ENCODE data around the gene C9orf153. TPM values are rescaled to one million over a fixed set of nuclear protein-coding genes. Genes with fewer than 3 reads are reported as not detected.

C9orf153 gene
- total and polyA plus RNA-seq, 11 donors, result 0.14 to 0.72 (median 0.42) TPM; not detected in 4

DNA sequence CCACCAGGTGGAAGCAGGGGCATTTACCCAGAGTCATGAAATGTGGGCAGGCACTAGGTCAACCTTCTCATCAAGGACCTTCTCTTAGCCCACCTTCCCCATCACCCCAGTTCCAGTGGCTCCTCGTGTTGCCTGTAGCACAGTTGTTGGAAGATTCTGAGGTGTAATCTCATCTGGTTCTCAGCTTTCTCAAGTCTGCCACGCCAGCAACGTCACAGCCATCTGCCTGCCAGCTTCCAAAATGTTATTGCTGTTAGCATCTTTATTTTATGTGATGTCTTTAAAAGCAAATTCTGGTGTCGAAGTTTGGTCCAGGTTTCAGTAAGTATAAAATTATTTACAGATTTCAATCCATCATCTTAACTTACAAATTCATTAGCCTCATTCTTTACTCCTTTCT is 10.7 kb downstream of the C9orf153 start:
- Histone ChIP-seq H3K36me3 (no peaks in the 10 kb centered on the region), H3K27me3 (no peaks in the 10 kb centered on the region), H3K9me3 (peaks cover 0 to 10% (median 0%) of the 10 kb centered on the region in 12 donors), H3K4me1 (peaks cover 0 to 7% (median 0%) of the 10 kb centered on the region in 12 donors), H3K27ac (no peak overlapping the region), H3K4me3 (no peak overlapping the region)
- ATAC-seq, result no peak
- TF ChIP-seq, protein P1, sequence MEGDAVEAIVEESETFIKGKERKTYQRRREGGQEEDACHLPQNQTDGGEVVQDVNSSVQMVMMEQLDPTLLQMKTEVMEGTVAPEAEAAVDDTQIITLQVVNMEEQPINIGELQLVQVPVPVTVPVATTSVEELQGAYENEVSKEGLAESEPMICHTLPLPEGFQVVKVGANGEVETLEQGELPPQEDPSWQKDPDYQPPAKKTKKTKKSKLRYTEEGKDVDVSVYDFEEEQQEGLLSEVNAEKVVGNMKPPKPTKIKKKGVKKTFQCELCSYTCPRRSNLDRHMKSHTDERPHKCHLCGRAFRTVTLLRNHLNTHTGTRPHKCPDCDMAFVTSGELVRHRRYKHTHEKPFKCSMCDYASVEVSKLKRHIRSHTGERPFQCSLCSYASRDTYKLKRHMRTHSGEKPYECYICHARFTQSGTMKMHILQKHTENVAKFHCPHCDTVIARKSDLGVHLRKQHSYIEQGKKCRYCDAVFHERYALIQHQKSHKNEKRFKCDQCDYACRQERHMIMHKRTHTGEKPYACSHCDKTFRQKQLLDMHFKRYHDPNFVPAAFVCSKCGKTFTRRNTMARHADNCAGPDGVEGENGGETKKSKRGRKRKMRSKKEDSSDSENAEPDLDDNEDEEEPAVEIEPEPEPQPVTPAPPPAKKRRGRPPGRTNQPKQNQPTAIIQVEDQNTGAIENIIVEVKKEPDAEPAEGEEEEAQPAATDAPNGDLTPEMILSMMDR (IDR thresholded peaks at IDR 0.05), result no peak
- TF ChIP-seq POLR2A (IDR thresholded peaks at IDR 0.05), result no peak
- intact Hi-C loops (cut with DNase I), result no loop called here
- DNase-seq, result no peak
- WGBS, 4 donors, result 91 to 94% (median 92%) methylated on average over 4 of the region's 4 CpGs

DNA sequence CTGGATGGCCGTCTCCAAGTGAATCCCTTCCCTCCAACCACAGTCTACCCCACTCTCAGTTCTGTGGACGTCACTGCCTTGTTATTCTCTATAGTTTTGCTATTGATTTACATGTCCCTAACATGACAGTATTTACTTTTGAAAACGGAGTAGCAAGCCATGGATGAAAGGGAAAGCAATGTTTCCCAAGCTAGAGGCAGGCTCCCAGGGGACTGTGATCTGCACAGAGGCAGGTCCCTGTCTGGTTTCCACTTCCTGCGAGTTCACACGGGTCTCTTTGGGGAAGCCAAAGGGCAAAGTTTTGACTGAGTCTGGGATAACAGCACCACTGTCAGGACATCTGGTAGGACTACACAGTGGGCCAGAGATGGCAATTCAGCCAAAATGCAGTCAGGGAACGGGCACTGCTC is 12.7 kb downstream of the C9orf153 start:
- 43 to 55% (median 46%) methylated on average over 6 of the region's 6 CpGs for whole genome bisulfite sequencing, 4 donors
- ATAC-seq (peak; percentile 51 to 80 (median 68)), DNase-seq (peak in 4 of 5 donors; percentile 62 to 76 (median 70))
- intact Hi-C loops (cut with DNase I), result no loop called here
- H3K4me1 ChIP-seq, result peaks cover 0 to 10% (median 0%) of the 10 kb centered on the region in 12 donors
- TF ChIP-seq, protein P1 (IDR thresholded peaks at IDR 0.05), result peak in 6 of 12 donors; percentile 15 to 47 (median 22)
- no peak for TF ChIP-seq POLR2A (IDR thresholded peaks at IDR 0.05)
- H3K27ac ChIP-seq, result peak overlapping the region in 7 of 12 donors; percentile 2 to 62 (median 42)
- H3K9me3 ChIP-seq, result no peaks in the 10 kb centered on the region
- no peaks in the 10 kb centered on the region for H3K36me3 ChIP-seq
- no peaks in the 10 kb centered on the region for H3K27me3 ChIP-seq
- peak overlapping the region in 8 of 12 donors; percentile 11 to 39 (median 25) for H3K4me3 ChIP-seq

DNA sequence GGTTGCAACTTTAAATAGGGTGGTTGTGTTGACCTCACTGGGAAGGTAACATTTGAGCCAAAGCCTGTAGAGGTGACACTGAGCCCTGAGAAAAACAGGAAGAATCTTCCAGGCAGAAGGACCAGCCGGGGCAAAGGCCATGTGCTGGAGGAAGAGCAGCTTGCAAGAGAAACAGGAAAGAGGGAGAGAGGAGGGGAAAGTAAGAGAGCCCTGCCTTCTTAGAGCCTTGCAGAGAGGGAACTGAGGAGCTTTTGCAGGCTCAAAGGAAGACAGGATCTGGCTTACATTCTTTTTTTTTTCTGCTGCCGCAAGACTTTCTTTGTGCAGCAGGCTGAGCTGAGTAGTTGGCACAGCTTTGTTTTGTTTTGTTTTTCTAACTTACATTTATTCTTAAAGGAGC is 17.4 kb downstream of the C9orf153 start:
- Histone ChIP-seq H3K36me3 (no peaks in the 10 kb centered on the region), H3K4me3 (no peak overlapping the region), H3K9me3 (no peaks in the 10 kb centered on the region), H3K27me3 (no peaks in the 10 kb centered on the region), H3K4me1 (peaks cover 0 to 15% (median 0%) of the 10 kb centered on the region in 12 donors), H3K27ac (peak overlapping the region in 2 of 12 donors; percentile 13 to 23)
- intact Hi-C loops (cut with DNase I), result loop anchor here in 1 of 10 donors (5.0 kb wide), 1 partner anchor 40 kb away; no protein-coding TSS in a partner anchor
- WGBS, 4 donors, result 34 to 54% (median 48%) methylated on average over 2 of the region's 2 CpGs
- DNase-seq, result peak in 1 of 5 donors; percentile 33
- TF ChIP-seq POLR2A (IDR thresholded peaks at IDR 0.05), result no peak
- TF ChIP-seq, protein P1 (IDR thresholded peaks at IDR 0.05), result no peak
- ATAC-seq, result no peak

DNA sequence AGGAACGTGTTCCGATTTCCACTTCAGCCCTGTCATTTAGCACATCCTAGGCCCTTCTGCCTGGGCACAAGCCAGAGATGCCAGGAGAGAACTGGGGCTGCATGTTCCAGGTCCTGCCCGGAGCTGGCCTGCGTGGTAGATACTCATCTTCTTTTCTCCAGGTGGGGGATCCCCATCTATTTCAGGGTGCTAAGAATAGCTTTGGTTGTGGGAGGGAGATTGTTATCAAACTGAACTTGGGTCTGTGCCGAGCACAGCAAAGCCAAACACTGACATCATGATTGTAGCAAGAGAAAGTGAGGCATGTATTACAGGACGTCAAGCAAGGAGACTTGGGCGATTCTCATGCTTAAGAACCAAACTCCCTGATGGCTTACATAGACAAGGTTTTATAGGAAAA is 18.2 kb downstream of the C9orf153 start:
- DNase-seq, result no peak
- Histone ChIP-seq H3K36me3 (no peaks in the 10 kb centered on the region), H3K27me3 (no peaks in the 10 kb centered on the region), H3K4me3 (no peak overlapping the region), H3K4me1 (peaks cover 0 to 15% (median 0%) of the 10 kb centered on the region in 12 donors), H3K27ac (peak overlapping the region in 2 of 12 donors; percentile 13 to 20), H3K9me3 (no peaks in the 10 kb centered on the region)
- intact Hi-C loops (cut with DNase I), result loop anchor here in 1 of 10 donors (5.0 kb wide), 1 partner anchor 39 kb away; no protein-coding TSS in a partner anchor
- no peak for ATAC-seq
- WGBS, 4 donors, result 51 to 68% (median 64%) methylated on average over 7 of the region's 7 CpGs
- no peak for TF ChIP-seq POLR2A (IDR thresholded peaks at IDR 0.05)
- TF ChIP-seq, protein P1 (IDR thresholded peaks at IDR 0.05), result no peak

All from heart left ventricle (tissue), 16 donors.